ENCODE results near the gene APBB2.

APBB2 gene

GRCh38 chr4:41013746-41014145, 200.6 kb downstream of the APBB2 start:
- no peak overlapping the region for H3K4me3 ChIP-seq (ENCODE audit: low read depth, low read length)
- in situ Hi-C loops (cut with HindIII; ENCODE audit: low sequenced_read_pairs): no loop called here
- DNase-seq (ENCODE audit: low read depth): no peak
- no peak for TF ChIP-seq CTCF (IDR thresholded peaks at IDR 0.05; ENCODE audit: low read depth, low read length, missing control alignments)

- TF ChIP-seq CTCF (IDR thresholded peaks at IDR 0.05; ENCODE audit: low read depth, low read length, missing control alignments): no peak
- no peak for DNase-seq (ENCODE audit: low read depth)
- H3K4me3 ChIP-seq (ENCODE audit: low read depth, low read length): no peak overlapping the region
- in situ Hi-C loops (cut with HindIII; ENCODE audit: low sequenced_read_pairs): no loop called here
Observed at GRCh38 chr4:41012911-41013310, 201.4 kb downstream of the APBB2 start.

- no peak for DNase-seq (ENCODE audit: low read depth)
- no peak overlapping the region for H3K4me3 ChIP-seq (ENCODE audit: low read depth, low read length)
- no peak for TF ChIP-seq CTCF (IDR thresholded peaks at IDR 0.05; ENCODE audit: low read depth, low read length, missing control alignments)
- in situ Hi-C loops (cut with HindIII; ENCODE audit: low sequenced_read_pairs): no loop called here
Observed at GRCh38 chr4:41012293-41012692, 202.0 kb downstream of the APBB2 start.

- in situ Hi-C loops (cut with HindIII; ENCODE audit: low sequenced_read_pairs): no loop called here
- H3K4me3 ChIP-seq (ENCODE audit: low read depth, low read length): no peak overlapping the region
- TF ChIP-seq CTCF (IDR thresholded peaks at IDR 0.05; ENCODE audit: low read depth, low read length, missing control alignments): no peak
- peak; percentile 13 for DNase-seq (ENCODE audit: low read depth)
Observed at GRCh38 chr4:41009411-41009810, 204.9 kb downstream of the APBB2 start.

GRCh38 chr4:41006141-41006540, 208.2 kb downstream of the APBB2 start:
- TF ChIP-seq CTCF (IDR thresholded peaks at IDR 0.05; ENCODE audit: low read depth, low read length, missing control alignments): no peak
- DNase-seq (ENCODE audit: low read depth): no peak
- H3K4me3 ChIP-seq (ENCODE audit: low read depth, low read length): no peak overlapping the region
- in situ Hi-C loops (cut with HindIII; ENCODE audit: low sequenced_read_pairs): no loop called here

GRCh38 chr4:41002309-41002708, 212.0 kb downstream of the APBB2 start:
- no peak for DNase-seq (ENCODE audit: low read depth)
- H3K4me3 ChIP-seq (ENCODE audit: low read depth, low read length): no peak overlapping the region
- no peak for TF ChIP-seq CTCF (IDR thresholded peaks at IDR 0.05; ENCODE audit: low read depth, low read length, missing control alignments)
- in situ Hi-C loops (cut with HindIII; ENCODE audit: low sequenced_read_pairs): no loop called here

GRCh38 chr4:41000356-41000755, 214.0 kb downstream of the APBB2 start:
- TF ChIP-seq CTCF (IDR thresholded peaks at IDR 0.05; ENCODE audit: low read depth, low read length, missing control alignments): no peak
- in situ Hi-C loops (cut with HindIII; ENCODE audit: low sequenced_read_pairs): no loop called here
- no peak for DNase-seq (ENCODE audit: low read depth)
- no peak overlapping the region for H3K4me3 ChIP-seq (ENCODE audit: low read depth, low read length)
